HG03175 (cell line): ENCODE results near the gene PRSS3.
"Not testable (repeated sequence)": the region's sequence is repeated elsewhere in the genome, so short reads cannot be mapped to it uniquely, and the experiment has no call there.

Experiments used
- ATAC-seq: cut with Tn5 transposase; IDR thresholded peaks from one replicate; pipeline ENCODE4 v1.9.1; 2021; ENCODE audit warnings: mild to moderate bottlenecking, moderate library complexity; ENCODE audit not compliant: unreplicated experiment

Gene PRSS3

GRCh38 chr9:33795281-33795680 lies at the start of gene PRSS3:
Gene PRSS3, plus strand, starts transcription at chr9:33795561. Its CDS starts 13 bp downstream, at chr9:33795574.
- ATAC-seq = no peak

DNA sequence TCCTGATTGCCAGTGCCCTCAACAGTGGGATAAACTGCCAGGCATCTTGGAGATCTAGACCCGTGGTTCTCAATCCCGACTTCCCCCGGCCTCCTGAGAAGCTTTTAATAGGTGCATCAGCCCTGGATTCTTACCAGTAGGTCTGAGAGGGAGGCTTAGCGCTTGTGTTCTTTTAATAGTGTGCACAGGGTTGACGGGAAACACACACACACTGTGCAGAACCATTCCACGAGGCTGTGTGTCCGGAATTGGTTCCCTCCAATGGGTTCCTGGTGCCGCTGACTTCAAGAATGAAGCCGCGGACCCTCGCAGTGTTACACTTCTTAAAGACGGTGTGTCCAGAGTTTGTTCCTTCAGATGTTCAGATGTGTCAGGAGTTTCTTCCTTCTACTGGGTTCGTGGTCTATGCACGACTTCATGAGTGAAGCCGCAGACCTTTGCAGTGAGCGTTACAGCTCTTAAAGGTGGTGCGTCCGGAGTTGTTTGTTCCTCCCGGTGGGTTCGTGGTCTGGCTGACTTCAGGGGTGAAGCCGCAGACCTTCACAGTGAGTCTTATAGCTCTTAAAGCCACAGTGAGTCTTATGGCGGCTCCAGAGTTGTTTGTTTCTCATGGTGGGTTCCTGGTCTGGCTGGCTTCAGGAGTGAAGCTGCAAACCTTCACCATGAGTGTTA lies 46.6 kb upstream of the PRSS3 start:
- no peak for ATAC-seq

- ATAC-seq = not testable (repeated sequence)
These were observed 46.1 kb upstream of the PRSS3 start for GRCh38 chr9:33749305-33749654.

GRCh38 chr9:33750307-33750838 lies 45.0 kb upstream of the PRSS3 start:
- ATAC-seq = no peak

- no peak for ATAC-seq
These were observed 44.5 kb upstream of the PRSS3 start for GRCh38 chr9:33750839-33751339.

- no peak for ATAC-seq
These were observed 43.7 kb upstream of the PRSS3 start for GRCh38 chr9:33751536-33752129.

GRCh38 chr9:33752130-33752637 lies 43.2 kb upstream of the PRSS3 start:
- ATAC-seq = no peak

DNA sequence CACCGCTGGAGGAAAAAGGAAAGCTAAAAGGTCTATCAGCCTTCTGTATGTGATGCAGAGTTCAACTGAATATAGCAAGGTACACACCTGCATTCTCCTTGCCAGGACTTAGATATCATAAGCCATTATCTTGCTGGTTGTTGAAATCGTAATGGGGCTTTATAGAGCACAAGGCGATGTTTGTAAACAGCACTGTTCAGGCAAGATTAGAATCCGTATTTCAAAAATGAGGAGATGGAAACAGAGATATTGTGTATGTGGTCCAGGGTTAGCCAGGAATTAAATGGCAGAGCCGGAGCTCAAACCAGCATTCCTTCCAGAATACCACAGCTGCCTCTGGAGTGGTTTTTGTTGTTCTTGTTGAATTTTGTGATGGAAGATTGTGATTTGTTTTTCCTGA lies 42.6 kb upstream of the PRSS3 start:
- ATAC-seq = not testable (repeated sequence)

GRCh38 chr9:33759648-33760047 lies 35.7 kb upstream of the PRSS3 start:
- not testable (repeated sequence) for ATAC-seq

- ATAC-seq = no peak
These were observed 33.0 kb upstream of the PRSS3 start for GRCh38 chr9:33762343-33762742.

DNA sequence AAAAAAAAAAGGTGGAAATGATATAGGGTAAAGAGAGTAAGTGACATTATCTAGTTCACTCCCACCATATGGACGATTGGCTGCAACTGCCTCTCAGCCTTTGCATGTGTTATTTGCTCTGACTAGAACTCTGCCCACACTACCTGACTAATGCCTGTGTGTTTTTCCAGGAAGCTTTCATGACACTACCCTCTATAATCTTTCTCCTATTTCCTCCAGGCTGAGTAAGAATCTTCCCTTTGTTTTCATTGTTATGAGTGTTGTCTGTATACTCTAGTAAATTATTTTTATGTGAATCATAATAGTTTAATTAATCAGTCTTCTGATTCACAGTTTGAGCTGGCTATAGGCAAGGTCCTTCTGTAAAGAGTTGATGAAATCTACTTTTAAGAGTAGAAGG lies 31.7 kb upstream of the PRSS3 start:
- ATAC-seq = not testable (repeated sequence)

DNA sequence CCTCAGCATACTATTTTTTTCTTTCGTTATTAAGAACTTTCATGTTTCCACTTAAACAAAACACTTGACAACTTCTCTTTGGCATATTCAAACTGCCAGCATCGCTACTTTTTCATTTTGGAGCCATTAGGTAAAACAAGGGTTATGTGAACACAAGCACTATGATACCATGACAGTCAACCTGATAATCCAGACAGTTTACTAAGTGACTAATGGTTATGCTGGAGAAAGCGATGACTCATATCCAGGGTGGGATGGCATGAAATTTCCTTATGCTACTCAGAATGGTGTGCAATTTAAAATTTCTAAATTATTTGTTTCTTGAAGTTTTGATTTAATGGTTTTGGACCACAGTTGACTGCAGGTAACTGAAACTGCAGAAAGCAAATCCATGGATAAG lies 29.9 kb upstream of the PRSS3 start:
- ATAC-seq = no peak

- not testable (repeated sequence) for ATAC-seq
These were observed 25.0 kb upstream of the PRSS3 start for GRCh38 chr9:33770156-33770880.

DNA sequence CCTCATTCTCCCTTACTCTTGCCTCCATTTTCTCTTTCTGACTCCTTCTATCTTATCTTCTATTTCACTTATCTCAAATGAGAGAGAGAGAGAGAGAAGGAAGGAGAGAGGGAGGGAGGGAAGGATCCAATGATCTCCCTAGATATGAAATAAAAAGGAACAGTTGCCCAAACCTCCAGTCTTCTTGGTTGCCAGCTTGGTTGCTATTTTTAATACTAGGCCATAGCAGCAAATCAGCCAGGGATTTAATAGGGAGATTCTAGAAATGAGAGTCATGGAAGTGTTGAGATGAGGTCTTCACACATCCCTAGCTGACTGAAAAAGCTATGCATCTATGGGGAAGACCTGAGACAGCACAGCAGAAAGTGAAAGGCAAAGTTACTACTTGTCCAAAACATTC lies 22.2 kb upstream of the PRSS3 start:
- not testable (repeated sequence) for ATAC-seq

- ATAC-seq = not testable (repeated sequence)
These were observed 21.2 kb upstream of the PRSS3 start for GRCh38 chr9:33774074-33774659.

DNA sequence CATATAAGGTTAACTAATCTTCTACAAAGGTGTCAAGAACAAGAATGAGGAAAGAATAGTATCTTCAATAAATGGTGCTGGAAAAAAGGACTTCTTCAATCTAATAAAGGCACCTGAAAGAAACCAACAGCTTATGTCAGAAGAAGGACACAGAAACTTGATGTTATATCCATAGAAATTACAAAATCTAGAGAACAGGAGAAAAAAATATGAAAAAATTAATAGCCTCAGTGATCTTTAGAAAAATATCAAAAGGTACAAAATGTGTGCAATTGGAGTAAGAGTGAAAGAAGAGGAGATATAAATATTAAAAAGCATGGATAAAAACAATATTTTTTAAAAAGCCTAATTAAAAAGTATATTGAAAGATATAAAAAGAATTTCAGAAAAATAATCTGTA lies 18.8 kb upstream of the PRSS3 start:
- no peak for ATAC-seq

DNA sequence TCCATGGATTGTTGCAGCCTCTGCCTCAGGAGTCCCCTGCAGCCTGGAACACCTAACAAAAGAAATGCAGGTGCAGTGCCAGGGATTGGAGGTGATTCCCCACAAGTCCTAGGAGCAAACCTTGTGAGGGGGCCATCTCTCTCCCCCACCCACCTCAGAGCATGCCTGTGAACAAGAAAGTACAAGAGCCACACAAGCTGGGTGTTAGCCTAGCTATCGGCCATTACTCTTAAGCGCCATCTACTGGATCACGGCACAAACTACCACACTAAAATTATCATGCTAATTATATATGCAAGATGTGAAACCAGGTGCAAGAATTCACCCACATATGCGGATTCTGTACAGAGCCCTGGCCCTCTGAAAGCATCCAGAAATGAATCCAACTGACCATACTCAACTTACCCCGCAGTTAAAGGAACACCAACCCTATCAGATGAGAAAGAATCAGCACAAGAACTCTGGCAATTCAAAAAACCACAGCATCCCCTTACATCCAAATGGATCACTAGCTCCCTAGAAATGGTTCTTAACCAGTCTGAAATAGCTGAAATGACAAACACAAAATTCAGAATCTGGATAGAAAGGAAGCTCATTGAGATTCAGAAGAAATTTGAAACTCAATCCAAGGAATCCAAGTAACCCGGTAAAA lies 16.5 kb upstream of the PRSS3 start:
- peak; percentile 78 for ATAC-seq

DNA sequence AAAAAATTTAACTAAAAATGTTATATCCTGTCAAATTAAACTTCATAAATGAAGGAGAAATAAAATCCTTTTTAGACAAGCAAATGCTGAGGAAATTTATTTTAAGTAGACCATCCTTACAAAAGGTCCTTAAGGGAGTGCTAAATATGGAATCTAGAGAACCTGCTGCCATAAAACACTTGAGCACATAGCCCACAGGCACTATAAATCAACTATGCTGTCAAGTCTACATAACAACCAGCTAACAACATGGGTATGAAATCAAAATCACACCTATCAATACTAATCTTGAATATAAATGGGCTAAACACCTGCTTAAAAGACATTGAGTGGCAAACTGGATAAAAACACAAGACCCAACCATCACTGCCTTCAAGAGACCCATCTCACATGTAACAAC lies 15.1 kb upstream of the PRSS3 start:
- no peak for ATAC-seq

DNA sequence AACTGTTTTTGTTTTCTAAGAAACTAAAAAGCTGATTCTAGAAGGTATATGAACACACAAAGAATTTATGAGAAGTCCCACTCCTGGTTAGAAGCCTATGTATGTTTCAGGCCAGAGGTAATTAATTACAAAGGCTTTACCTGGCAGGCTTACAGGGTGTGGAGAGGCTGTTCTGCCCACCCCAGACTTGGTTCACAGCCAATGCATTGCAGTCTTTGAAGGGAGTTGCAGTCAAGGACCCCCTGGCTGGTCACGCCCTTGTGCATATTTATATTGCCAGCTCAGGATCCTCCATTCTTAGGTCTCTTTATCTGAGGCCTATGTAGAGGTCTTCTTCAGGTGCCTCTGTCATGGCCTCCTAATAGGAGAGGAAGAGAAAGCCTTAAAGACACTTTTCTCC lies 13.6 kb upstream of the PRSS3 start:
- ATAC-seq = no peak

DNA sequence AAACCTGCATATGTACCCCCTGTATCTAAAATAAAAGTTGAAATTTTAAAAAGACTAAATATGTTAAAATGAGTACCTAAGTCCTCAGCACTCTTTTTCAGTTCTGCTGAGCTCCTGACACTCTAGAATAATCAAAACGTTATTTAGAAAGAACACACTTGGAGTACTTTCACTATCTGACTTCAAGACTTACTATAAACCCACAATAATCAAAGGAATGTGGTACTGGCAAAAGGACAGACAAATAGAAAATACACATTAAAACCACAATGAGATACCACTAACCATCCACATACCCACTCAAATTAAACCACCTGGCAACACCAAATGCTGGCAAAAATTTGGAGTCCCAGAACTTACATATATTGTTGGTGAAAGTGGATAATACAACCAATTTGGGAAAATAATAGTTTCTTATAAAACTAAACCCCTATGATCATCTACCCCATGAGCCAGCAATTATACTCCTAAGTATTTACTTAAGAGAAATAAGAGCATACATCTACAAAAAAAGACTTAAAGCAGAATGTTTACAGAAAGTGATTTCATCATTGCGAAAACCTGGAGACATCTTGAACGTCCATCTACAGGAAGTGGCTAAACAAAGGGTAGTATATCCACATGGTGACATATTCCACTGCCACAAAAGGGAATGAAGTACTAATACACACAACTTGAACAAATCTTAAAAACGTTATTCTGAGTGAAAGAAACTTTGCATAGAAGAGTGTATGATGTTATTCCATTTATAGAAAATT lies 12.8 kb upstream of the PRSS3 start:
- ATAC-seq = no peak
